ENCODE results near the gene SLC5A10.

Gene SLC5A10

DNA sequence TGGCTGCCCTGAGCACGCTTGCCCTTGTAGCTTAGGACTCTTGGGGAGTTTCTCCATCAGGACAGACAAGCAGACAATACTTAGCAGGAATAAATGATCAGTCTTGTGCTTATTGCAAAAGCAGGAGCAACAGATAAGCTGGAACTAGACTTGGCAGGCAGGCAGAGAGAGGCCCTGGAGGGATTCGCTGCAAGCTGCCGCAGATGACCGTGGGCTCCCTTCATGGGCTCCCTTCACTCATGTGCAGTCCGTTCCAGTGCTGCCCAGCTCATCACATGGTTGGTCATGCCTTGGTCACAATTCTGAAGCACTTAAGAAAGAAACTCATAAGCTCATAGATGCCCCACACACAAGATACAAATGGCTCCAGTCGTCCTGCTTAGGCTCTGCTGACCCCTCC, 2.4 kb upstream of the SLC5A10 start:
- no peak overlapping the region for H3K4me2 ChIP-seq (ENCODE audit: low read depth, low read length)
- no peaks in the 10 kb centered on the region for H3K9me3 ChIP-seq (replicated peaks; ENCODE audit: insufficient read depth, low read length)
- no peak overlapping the region for H2AFZ ChIP-seq (ENCODE audit: low read length)
- no peak overlapping the region for H3K4me3 ChIP-seq (ENCODE audit: low read length)
- H3K79me2 ChIP-seq (ENCODE audit: low read length) = no peaks in the 10 kb centered on the region
- no peaks in the 10 kb centered on the region for H3K4me1 ChIP-seq (ENCODE audit: low read length)
- no peak for DNase-seq
- H3K9me2 ChIP-seq (replicated peaks; ENCODE audit: insufficient read depth, low read length) = no peaks in the 10 kb centered on the region
- TF ChIP-seq EZH2 (optimal IDR thresholded peaks at IDR 0.05; ENCODE audit: low read depth, low read length) (no peak), EZH2phosphoT487 (IDR thresholded peaks at IDR 0.05; ENCODE audit: low read length) (no peak)
- TF ChIP-seq, protein P1, sequence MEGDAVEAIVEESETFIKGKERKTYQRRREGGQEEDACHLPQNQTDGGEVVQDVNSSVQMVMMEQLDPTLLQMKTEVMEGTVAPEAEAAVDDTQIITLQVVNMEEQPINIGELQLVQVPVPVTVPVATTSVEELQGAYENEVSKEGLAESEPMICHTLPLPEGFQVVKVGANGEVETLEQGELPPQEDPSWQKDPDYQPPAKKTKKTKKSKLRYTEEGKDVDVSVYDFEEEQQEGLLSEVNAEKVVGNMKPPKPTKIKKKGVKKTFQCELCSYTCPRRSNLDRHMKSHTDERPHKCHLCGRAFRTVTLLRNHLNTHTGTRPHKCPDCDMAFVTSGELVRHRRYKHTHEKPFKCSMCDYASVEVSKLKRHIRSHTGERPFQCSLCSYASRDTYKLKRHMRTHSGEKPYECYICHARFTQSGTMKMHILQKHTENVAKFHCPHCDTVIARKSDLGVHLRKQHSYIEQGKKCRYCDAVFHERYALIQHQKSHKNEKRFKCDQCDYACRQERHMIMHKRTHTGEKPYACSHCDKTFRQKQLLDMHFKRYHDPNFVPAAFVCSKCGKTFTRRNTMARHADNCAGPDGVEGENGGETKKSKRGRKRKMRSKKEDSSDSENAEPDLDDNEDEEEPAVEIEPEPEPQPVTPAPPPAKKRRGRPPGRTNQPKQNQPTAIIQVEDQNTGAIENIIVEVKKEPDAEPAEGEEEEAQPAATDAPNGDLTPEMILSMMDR (IDR thresholded peaks at IDR 0.05; ENCODE audit: low read length) = no peak
- H3K9ac ChIP-seq (ENCODE audit: low read length) = no peak overlapping the region
- no peaks in the 10 kb centered on the region; the same call in 1 of the 2 replicates for H3K27me3 ChIP-seq (replicated peaks; ENCODE audit: insufficient read depth, low read length)
- H4K20me1 ChIP-seq (ENCODE audit: insufficient read depth, low read length) = no peaks in the 10 kb centered on the region
- no peak overlapping the region for H3K27ac ChIP-seq (ENCODE audit: low read length)
- H3F3A ChIP-seq (ENCODE audit: insufficient read depth, low read length) = no peaks in the 10 kb centered on the region
- no peaks in the 10 kb centered on the region for H3K36me3 ChIP-seq (replicated peaks; ENCODE audit: insufficient read depth, low read length)

DNA sequence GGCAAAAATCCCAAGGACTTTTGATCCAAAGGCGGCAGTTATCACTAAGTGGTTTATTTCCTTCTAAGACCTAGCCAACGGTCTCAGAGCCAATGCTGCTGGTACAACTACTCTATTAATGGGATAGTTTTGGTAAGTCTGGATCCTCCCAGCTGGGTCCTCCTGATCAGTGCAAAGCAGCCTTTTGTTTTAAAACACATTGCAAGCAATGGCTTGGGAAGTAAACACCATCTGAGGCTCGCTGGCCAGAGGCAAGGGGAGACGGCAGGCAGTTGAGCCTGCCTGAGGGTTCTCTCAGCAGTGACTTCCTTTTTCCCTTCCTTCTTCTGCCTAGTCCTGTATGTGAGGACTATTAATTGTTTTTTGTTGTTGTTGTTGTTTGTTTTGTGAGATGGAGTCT, 1.6 kb upstream of the SLC5A10 start:
- H3F3A ChIP-seq (ENCODE audit: insufficient read depth, low read length) = no peaks in the 10 kb centered on the region
- no peak for DNase-seq
- no peak for TF ChIP-seq EZH2phosphoT487 (IDR thresholded peaks at IDR 0.05; ENCODE audit: low read length)
- TF ChIP-seq, protein P1 (IDR thresholded peaks at IDR 0.05; ENCODE audit: low read length) = no peak
- TF ChIP-seq EZH2 (optimal IDR thresholded peaks at IDR 0.05; ENCODE audit: low read depth, low read length) = no peak
- no peaks in the 10 kb centered on the region for H3K79me2 ChIP-seq (ENCODE audit: low read length)
- no peaks in the 10 kb centered on the region for H3K9me3 ChIP-seq (replicated peaks; ENCODE audit: insufficient read depth, low read length)
- peaks cover under 1% of the 10 kb centered on the region; the same call in 1 of the 2 replicates for H3K4me1 ChIP-seq (ENCODE audit: low read length)
- no peak overlapping the region for H3K27ac ChIP-seq (ENCODE audit: low read length)
- no peaks in the 10 kb centered on the region; the same call in 1 of the 2 replicates for H3K27me3 ChIP-seq (replicated peaks; ENCODE audit: insufficient read depth, low read length)
- no peaks in the 10 kb centered on the region for H4K20me1 ChIP-seq (ENCODE audit: insufficient read depth, low read length)
- H2AFZ ChIP-seq (ENCODE audit: low read length) = no peak overlapping the region
- no peak overlapping the region for H3K4me2 ChIP-seq (ENCODE audit: low read depth, low read length)
- H3K9me2 ChIP-seq (replicated peaks; ENCODE audit: insufficient read depth, low read length) = no peaks in the 10 kb centered on the region
- no peak overlapping the region for H3K9ac ChIP-seq (ENCODE audit: low read length)
- H3K4me3 ChIP-seq (ENCODE audit: low read length) = no peak overlapping the region
- H3K36me3 ChIP-seq (replicated peaks; ENCODE audit: insufficient read depth, low read length) = no peaks in the 10 kb centered on the region

DNA sequence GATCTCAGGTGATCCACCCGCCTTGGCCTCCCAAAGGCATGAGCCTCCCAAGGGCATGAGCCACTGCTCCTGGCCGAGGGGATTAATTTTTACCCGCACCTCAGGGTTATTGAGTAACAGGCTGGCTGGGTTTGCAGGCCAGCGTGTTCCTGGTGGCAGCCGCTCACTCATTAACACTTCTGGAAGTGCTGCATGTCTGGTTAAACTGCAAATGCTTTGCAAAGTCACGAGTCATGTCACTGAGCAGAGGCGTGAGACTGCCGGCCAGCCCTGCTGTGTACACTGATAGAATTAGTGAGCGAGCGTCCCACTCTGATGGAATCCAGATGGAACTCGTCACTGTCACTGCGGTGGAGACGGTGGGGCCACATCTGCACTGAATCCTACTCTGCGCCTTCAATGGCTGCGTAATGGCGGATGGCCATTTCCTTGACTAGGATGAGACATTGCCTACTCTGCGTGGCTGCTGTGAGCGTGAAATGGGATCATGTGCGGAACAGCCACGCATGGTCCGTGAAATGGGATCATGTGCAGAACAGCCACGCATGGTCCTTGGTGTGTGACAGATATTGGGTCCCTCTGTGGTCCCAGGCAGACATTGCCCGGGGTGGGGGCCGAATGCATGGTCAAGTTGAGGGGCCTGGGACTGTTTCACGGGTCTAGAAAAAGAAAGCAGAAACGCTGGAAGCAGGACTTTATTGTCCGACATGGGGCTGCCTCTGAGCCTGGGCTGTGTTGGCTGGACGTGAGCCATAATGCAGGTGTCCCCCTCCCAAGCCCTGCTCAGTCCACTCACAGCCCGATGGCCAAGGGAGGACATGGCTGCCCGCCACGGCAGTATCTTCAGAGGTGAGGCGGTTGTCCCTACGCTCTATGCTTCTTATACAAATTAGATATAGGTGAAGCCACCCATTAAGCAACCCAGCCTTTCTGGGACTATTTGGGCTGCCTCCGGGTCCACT, 740 bp upstream of the SLC5A10 start:
- Histone ChIP-seq H3K4me3 (ENCODE audit: low read length) (no peak overlapping the region), H3K27ac (ENCODE audit: low read length) (no peak overlapping the region), H3K36me3 (replicated peaks; ENCODE audit: insufficient read depth, low read length) (no peaks in the 10 kb centered on the region), H3K9ac (ENCODE audit: low read length) (no peak overlapping the region), H2AFZ (ENCODE audit: low read length) (no peak overlapping the region), H3K27me3 (replicated peaks; ENCODE audit: insufficient read depth, low read length) (no peaks in the 10 kb centered on the region; the same call in 1 of the 2 replicates), H3F3A (ENCODE audit: insufficient read depth, low read length) (no peaks in the 10 kb centered on the region), H4K20me1 (ENCODE audit: insufficient read depth, low read length) (no peaks in the 10 kb centered on the region), H3K9me3 (replicated peaks; ENCODE audit: insufficient read depth, low read length) (no peaks in the 10 kb centered on the region), H3K4me1 (ENCODE audit: low read length) (peaks cover 4% of the 10 kb centered on the region; the same call in 1 of the 2 replicates), H3K79me2 (ENCODE audit: low read length) (no peaks in the 10 kb centered on the region), H3K4me2 (ENCODE audit: low read depth, low read length) (no peak overlapping the region), H3K9me2 (replicated peaks; ENCODE audit: insufficient read depth, low read length) (no peaks in the 10 kb centered on the region)
- TF ChIP-seq EZH2phosphoT487 (IDR thresholded peaks at IDR 0.05; ENCODE audit: low read length) (no peak), EZH2 (optimal IDR thresholded peaks at IDR 0.05; ENCODE audit: low read depth, low read length) (no peak)
- TF ChIP-seq, protein P1 (IDR thresholded peaks at IDR 0.05; ENCODE audit: low read length) = no peak
- DNase-seq = no peak
